ENCODE results near the gene PSKH1. TPM values are rescaled to one million over a fixed set of nuclear protein-coding genes. Genes with fewer than 3 reads are reported as not detected.

Gene PSKH1
- total and polyA plus RNA-seq, 10 of the 15 experiments (the other 5 are each of a cell fraction or from before 2014, with no cell fraction given), result 0.63 to 20.4 (median 7.8) TPM

DNA sequence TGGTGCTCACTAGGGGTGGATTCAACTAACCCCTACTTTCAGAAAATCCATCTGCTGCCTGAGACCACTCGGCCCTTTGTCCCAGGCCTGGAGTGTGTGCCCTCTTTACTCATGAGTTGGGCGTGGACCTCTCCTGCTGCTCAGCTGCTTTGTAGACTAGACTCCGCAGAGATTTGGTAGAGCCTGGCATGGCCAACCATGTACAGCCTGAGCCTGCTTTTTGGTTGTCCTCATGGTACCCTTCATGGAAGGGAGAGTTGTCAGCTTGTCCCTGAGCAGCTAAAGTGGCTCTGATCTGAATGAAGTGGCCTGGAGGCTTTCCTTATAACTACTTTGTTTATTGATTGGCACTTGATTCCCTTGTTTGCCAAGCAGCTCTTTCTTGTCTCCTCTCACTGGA lies 18.7 kb upstream of the PSKH1 start:
- H3K36me3 ChIP-seq (ENCODE audit: control insufficient read depth in 2 of 2, insufficient read depth in 2 of 2, low read length in 1 of 2), result peaks cover 17 to 31% of the 10 kb centered on the region in 2 experiments; a peak in 3 of 4 replicates
- ChIA-PET SMC1A (ENCODE audit: uncharacterized antibody, unreplicated experiment) (interaction anchor here (1.0 to 1.2 kb wide), 3 partner anchors 19 to 58 kb away, joined by 3 read pairs; no protein-coding TSS in a partner anchor), POLR2A (interaction anchor here (0.6 to 1.7 kb wide), 3 partner anchors 29 to 89 kb away, joined by 4 to 5 read pairs (median 4); partner anchors contain the start of gene PSMB10), CTCF (interaction anchor here (1.3 to 4.1 kb wide), 2 partner anchors 11 to 68 kb away, joined by 3 to 39 read pairs; partner anchors contain the start of gene NRN1L), RAD21 (ENCODE audit: unreplicated experiment) (interaction anchor here (1.6 kb wide), 1 partner anchor 19 kb away, joined by 3 read pairs; the partner anchor contains the start of gene PSKH1)
- H3K79me2 ChIP-seq (ENCODE audit: control insufficient read depth, insufficient read depth, low read length), result peaks cover 28% of the 10 kb centered on the region
- H3K4me1 ChIP-seq (ENCODE audit: control insufficient read depth, insufficient read depth, low read length), result peaks cover 10% of the 10 kb centered on the region
- peak overlapping the region; percentile 94 for H3K4me2 ChIP-seq (ENCODE audit: control insufficient read depth, insufficient read depth)
- TF ChIP-seq SP1 (IDR thresholded peaks at IDR 0.05; ENCODE audit: low read depth, low read length) (no peak), TCF7 (IDR thresholded peaks at IDR 0.05; ENCODE audit: borderline replicate concordance) (no peak), TAF1 (IDR thresholded peaks at IDR 0.05; ENCODE audit: borderline replicate concordance, low read depth, low read length) (no peak), FOXM1 (IDR thresholded peaks at IDR 0.05; ENCODE audit: low read depth, low read length) (no peak), IKZF2 (IDR thresholded peaks at IDR 0.05) (no peak), CBX3 (IDR thresholded peaks at IDR 0.05; ENCODE audit: borderline replicate concordance, low read depth) (no peak), KAT2A (conservative IDR thresholded peaks at IDR 0.05; ENCODE audit: control insufficient read depth, low read depth, low read length) (no peak), HCFC1 (IDR thresholded peaks at IDR 0.05; ENCODE audit: low read length) (no peak), RAD21 (IDR thresholded peaks at IDR 0.05; ENCODE audit: insufficient read depth, low read depth, low read length) (no peak), BHLHE40 (IDR thresholded peaks at IDR 0.05; ENCODE audit: borderline replicate concordance in 1 of 2, low read depth in 2 of 2, low read length in 1 of 2) (no peak)
- TF ChIP-seq, protein P1, sequence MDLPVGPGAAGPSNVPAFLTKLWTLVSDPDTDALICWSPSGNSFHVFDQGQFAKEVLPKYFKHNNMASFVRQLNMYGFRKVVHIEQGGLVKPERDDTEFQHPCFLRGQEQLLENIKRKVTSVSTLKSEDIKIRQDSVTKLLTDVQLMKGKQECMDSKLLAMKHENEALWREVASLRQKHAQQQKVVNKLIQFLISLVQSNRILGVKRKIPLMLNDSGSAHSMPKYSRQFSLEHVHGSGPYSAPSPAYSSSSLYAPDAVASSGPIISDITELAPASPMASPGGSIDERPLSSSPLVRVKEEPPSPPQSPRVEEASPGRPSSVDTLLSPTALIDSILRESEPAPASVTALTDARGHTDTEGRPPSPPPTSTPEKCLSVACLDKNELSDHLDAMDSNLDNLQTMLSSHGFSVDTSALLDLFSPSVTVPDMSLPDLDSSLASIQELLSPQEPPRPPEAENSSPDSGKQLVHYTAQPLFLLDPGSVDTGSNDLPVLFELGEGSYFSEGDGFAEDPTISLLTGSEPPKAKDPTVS (IDR thresholded peaks at IDR 0.05; ENCODE audit: low read depth, low read length), result no peak
- TF ChIP-seq, protein P2, sequence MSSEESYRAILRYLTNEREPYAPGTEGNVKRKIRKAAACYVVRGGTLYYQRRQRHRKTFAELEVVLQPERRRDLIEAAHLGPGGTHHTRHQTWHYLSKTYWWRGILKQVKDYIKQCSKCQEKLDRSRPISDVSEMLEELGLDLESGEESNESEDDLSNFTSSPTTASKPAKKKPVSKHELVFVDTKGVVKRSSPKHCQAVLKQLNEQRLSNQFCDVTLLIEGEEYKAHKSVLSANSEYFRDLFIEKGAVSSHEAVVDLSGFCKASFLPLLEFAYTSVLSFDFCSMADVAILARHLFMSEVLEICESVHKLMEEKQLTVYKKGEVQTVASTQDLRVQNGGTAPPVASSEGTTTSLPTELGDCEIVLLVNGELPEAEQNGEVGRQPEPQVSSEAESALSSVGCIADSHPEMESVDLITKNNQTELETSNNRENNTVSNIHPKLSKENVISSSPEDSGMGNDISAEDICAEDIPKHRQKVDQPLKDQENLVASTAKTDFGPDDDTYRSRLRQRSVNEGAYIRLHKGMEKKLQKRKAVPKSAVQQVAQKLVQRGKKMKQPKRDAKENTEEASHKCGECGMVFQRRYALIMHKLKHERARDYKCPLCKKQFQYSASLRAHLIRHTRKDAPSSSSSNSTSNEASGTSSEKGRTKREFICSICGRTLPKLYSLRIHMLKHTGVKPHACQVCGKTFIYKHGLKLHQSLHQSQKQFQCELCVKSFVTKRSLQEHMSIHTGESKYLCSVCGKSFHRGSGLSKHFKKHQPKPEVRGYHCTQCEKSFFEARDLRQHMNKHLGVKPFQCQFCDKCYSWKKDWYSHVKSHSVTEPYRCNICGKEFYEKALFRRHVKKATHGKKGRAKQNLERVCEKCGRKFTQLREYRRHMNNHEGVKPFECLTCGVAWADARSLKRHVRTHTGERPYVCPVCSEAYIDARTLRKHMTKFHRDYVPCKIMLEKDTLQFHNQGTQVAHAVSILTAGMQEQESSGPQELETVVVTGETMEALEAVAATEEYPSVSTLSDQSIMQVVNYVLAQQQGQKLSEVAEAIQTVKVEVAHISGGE (CRISPR knock-in tag; IDR thresholded peaks at IDR 0.05), result no peak
- TF ChIP-seq, protein P3, sequence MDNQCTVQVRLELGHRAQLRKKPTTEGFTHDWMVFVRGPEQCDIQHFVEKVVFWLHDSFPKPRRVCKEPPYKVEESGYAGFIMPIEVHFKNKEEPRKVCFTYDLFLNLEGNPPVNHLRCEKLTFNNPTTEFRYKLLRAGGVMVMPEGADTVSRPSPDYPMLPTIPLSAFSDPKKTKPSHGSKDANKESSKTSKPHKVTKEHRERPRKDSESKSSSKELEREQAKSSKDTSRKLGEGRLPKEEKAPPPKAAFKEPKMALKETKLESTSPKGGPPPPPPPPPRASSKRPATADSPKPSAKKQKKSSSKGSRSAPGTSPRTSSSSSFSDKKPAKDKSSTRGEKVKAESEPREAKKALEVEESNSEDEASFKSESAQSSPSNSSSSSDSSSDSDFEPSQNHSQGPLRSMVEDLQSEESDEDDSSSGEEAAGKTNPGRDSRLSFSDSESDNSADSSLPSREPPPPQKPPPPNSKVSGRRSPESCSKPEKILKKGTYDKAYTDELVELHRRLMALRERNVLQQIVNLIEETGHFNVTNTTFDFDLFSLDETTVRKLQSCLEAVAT (IDR thresholded peaks at IDR 0.05), result no peak
- no peaks in the 10 kb centered on the region for H3K9me3 ChIP-seq (replicated peaks; ENCODE audit: control insufficient read depth, insufficient read depth, low read length)
- DNase-seq (ENCODE audit: low read depth, low spot score) (no peak), ATAC-seq (no peak), FAIRE-seq (no peak)
- H2AFZ ChIP-seq (ENCODE audit: control insufficient read depth, low read depth, low read length), result no peak overlapping the region
- in situ Hi-C loops (cut with MboI), result no loop called here
- H3K9ac ChIP-seq (ENCODE audit: control insufficient read depth, insufficient read depth, low read length), result peak overlapping the region; percentile 96; the same call in 1 of the 2 replicates
- no TSS peak for BruUV-seq (replicated peaks)
- H3K4me3 ChIP-seq, result peak overlapping the region; percentile 92
- H3K27ac ChIP-seq (ENCODE audit: control insufficient read depth, insufficient read depth), result no peak overlapping the region
- no peaks in the 10 kb centered on the region for H3K27me3 ChIP-seq (replicated peaks in 1 of 2; ENCODE audit: control insufficient read depth in 2 of 2, insufficient read depth in 2 of 2, low read length in 1 of 2)
- peaks cover 4% of the 10 kb centered on the region for H4K20me1 ChIP-seq (ENCODE audit: control insufficient read depth, insufficient read depth)
- intact Hi-C loops (cut with micrococcal nuclease; ENCODE audit: unreplicated experiment), result no loop called here
- WGBS (ENCODE audit: insufficient coverage, insufficient replicate concordance, low lambda C conversion rate, missing lambda C conversion rate), result 54% methylated on average over 3 of the region's 3 CpGs
